ENCODE measurements around the gene TEX29.

The TEX29 gene

DNA sequence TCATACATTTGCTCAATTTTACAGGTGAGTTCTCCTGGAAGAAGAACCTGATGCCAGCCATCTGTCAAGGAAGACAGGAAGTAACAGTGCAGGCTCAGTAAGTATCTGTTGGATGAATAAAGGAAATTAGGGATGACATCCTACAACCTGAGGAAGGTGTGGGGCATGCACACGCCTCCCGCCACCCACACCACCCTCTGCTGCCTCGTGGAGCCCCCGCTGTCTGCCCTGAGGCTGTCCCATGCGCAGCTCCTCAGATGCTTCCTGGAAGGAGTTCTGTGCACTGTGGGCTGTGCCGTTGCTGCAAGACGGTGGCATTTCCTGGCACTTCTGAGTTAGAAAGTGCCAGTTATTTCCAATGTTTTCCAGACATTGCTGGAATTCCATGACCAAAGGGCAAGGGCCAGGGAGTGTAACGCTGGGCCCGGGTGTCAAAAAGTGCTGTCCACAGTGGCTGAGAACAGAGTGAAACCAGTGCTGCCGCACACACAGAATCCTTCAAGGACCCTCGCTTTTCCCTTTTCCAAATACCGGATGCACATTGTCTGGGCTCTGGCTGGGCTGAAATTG, 4.2 kb upstream of the TEX29 start:
- H4K20me1 ChIP-seq (ENCODE audit: insufficient read depth, low read length) = no peaks in the 10 kb centered on the region
- no peaks in the 10 kb centered on the region for H3K4me1 ChIP-seq (ENCODE audit: insufficient read depth, low read length, severe bottlenecking)
- H3F3A ChIP-seq (ENCODE audit: insufficient read depth, low read length) = no peaks in the 10 kb centered on the region
- H2AFZ ChIP-seq (ENCODE audit: low read length) = no peak overlapping the region
- H3K27me3 ChIP-seq (ENCODE audit: insufficient read depth, low read length) = no peaks in the 10 kb centered on the region; the same call in 1 of the 2 replicates
- TF ChIP-seq, protein P1, sequence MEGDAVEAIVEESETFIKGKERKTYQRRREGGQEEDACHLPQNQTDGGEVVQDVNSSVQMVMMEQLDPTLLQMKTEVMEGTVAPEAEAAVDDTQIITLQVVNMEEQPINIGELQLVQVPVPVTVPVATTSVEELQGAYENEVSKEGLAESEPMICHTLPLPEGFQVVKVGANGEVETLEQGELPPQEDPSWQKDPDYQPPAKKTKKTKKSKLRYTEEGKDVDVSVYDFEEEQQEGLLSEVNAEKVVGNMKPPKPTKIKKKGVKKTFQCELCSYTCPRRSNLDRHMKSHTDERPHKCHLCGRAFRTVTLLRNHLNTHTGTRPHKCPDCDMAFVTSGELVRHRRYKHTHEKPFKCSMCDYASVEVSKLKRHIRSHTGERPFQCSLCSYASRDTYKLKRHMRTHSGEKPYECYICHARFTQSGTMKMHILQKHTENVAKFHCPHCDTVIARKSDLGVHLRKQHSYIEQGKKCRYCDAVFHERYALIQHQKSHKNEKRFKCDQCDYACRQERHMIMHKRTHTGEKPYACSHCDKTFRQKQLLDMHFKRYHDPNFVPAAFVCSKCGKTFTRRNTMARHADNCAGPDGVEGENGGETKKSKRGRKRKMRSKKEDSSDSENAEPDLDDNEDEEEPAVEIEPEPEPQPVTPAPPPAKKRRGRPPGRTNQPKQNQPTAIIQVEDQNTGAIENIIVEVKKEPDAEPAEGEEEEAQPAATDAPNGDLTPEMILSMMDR (IDR thresholded peaks at IDR 0.05; ENCODE audit: low read length) = no peak
- H3K9me3 ChIP-seq (ENCODE audit: low read length) = no peaks in the 10 kb centered on the region
- no peak overlapping the region for H3K4me2 ChIP-seq (ENCODE audit: low read length)
- H3K9ac ChIP-seq (ENCODE audit: low read length) = no peak overlapping the region
- no peak overlapping the region for H3K27ac ChIP-seq (ENCODE audit: low read depth, low read length, poor library complexity, severe bottlenecking)
- H3K36me3 ChIP-seq (ENCODE audit: insufficient read depth, low read length) = peaks cover 35% of the 10 kb centered on the region
- H3K9me2 ChIP-seq (ENCODE audit: low read depth, low read length) = no peaks in the 10 kb centered on the region
- no peaks in the 10 kb centered on the region for H3K79me2 ChIP-seq (ENCODE audit: insufficient read depth, low read length)
- H3K4me3 ChIP-seq (ENCODE audit: low read depth, low read length, poor library complexity, severe bottlenecking) = no peak overlapping the region

DNA sequence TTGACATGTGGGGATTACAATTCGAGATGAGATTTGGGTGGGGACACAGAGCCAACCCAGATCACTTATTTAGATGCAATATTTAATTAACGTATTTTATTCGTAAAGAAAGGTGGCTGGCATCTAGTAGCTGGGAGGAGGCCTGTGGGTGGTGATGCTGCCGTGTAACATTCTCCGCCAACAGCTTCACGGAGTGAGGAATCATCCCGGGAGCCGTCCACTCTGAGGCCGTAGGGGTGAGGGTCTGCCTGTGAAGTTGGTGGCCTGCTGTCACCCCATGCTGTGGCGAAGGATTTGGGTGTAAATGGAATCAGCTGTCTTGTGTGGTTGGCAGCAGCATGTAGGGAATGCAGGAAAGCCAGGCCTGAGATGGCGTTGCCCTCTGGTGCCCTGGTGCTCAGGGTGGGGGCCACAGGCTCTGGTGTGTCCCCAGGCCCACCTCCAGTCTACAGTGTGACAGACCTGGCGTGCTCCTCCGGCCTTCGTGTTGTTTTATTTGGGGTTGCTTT, 3.3 kb upstream of the TEX29 start:
- TF ChIP-seq, protein P1 (IDR thresholded peaks at IDR 0.05; ENCODE audit: low read length) = no peak
- TF ChIP-seq EZH2 (IDR thresholded peaks at IDR 0.05; ENCODE audit: borderline replicate concordance, low read length) = no peak
- H3K27ac ChIP-seq (ENCODE audit: low read depth, low read length, poor library complexity, severe bottlenecking) = no peak overlapping the region
- peaks cover 27% of the 10 kb centered on the region for H3K36me3 ChIP-seq (ENCODE audit: insufficient read depth, low read length)
- H3K4me3 ChIP-seq (ENCODE audit: low read depth, low read length, poor library complexity, severe bottlenecking) = no peak overlapping the region
- H3F3A ChIP-seq (ENCODE audit: insufficient read depth, low read length) = no peaks in the 10 kb centered on the region
- H2AFZ ChIP-seq (ENCODE audit: low read length) = no peak overlapping the region
- H3K27me3 ChIP-seq (ENCODE audit: insufficient read depth, low read length) = no peaks in the 10 kb centered on the region; the same call in 1 of the 2 replicates
- H3K9me2 ChIP-seq (ENCODE audit: low read depth, low read length) = no peaks in the 10 kb centered on the region
- H3K4me1 ChIP-seq (ENCODE audit: insufficient read depth, low read length, severe bottlenecking) = no peaks in the 10 kb centered on the region
- H3K79me2 ChIP-seq (ENCODE audit: insufficient read depth, low read length) = no peaks in the 10 kb centered on the region
- no peak overlapping the region for H3K9ac ChIP-seq (ENCODE audit: low read length)
- H3K4me2 ChIP-seq (ENCODE audit: low read length) = no peak overlapping the region
- H4K20me1 ChIP-seq (ENCODE audit: insufficient read depth, low read length) = no peaks in the 10 kb centered on the region
- H3K9me3 ChIP-seq (ENCODE audit: low read length) = no peaks in the 10 kb centered on the region

DNA sequence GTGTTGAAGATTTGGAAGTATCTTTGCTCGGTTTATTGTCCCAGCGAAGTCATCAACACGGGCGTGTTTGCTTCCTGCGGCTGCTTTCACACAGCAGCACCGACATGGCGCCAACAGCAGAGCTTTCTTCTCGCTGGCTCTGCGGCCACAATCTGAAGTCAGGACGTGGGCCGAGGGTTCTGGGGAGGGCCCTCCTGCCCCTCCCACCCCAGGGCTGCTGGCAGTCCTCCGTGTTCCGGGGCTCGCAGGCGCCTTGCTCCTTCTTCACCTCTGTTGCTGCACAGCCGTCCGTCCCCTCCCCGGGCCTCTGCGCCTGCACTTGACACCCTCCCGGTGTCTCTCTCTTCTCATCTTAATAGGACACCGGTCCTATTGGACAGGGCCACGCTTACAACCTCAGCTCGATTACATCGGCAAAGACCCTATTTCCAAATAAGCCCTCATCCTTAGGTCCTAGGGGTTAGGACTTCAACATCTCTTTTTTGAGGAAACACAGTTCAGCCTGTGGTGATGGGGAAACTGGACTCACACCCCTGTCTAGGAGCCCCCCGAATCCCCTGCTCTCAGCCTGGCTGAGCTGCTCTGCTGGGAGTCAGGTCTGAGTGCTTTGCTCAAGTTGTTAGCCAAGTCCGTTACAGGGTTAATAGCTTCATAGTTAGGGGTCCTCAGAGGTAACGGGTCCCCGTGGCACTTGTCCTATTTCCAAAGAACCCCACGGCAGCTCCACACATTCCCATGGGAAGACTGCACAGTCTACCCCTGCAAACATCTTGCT, 2.7 kb upstream of the TEX29 start:
- Histone ChIP-seq H3K27me3 (ENCODE audit: insufficient read depth, low read length) (no peaks in the 10 kb centered on the region; the same call in 1 of the 2 replicates), H3K9ac (ENCODE audit: low read length) (no peak overlapping the region), H3K27ac (ENCODE audit: low read depth, low read length, poor library complexity, severe bottlenecking) (no peak overlapping the region), H4K20me1 (ENCODE audit: insufficient read depth, low read length) (no peaks in the 10 kb centered on the region), H3F3A (ENCODE audit: insufficient read depth, low read length) (no peaks in the 10 kb centered on the region), H3K9me3 (ENCODE audit: low read length) (no peaks in the 10 kb centered on the region), H3K9me2 (ENCODE audit: low read depth, low read length) (no peaks in the 10 kb centered on the region), H3K4me3 (ENCODE audit: low read depth, low read length, poor library complexity, severe bottlenecking) (no peak overlapping the region), H3K4me1 (ENCODE audit: insufficient read depth, low read length, severe bottlenecking) (no peaks in the 10 kb centered on the region), H3K4me2 (ENCODE audit: low read length) (no peak overlapping the region), H2AFZ (ENCODE audit: low read length) (no peak overlapping the region), H3K79me2 (ENCODE audit: insufficient read depth, low read length) (no peaks in the 10 kb centered on the region), H3K36me3 (ENCODE audit: insufficient read depth, low read length) (peaks cover 20% of the 10 kb centered on the region)
- no peak for TF ChIP-seq EZH2 (IDR thresholded peaks at IDR 0.05; ENCODE audit: borderline replicate concordance, low read length)
- TF ChIP-seq, protein P1 (IDR thresholded peaks at IDR 0.05; ENCODE audit: low read length) = no peak

Measured in OCI-LY1 (cell line).